ENCODE data around the gene DEFB115. TPM values are rescaled to one million over a fixed set of nuclear protein-coding genes. Genes with fewer than 3 reads are reported as not detected.

Gene DEFB115
- total RNA-seq, 1 experiment from 2014 or later = not detected

DNA sequence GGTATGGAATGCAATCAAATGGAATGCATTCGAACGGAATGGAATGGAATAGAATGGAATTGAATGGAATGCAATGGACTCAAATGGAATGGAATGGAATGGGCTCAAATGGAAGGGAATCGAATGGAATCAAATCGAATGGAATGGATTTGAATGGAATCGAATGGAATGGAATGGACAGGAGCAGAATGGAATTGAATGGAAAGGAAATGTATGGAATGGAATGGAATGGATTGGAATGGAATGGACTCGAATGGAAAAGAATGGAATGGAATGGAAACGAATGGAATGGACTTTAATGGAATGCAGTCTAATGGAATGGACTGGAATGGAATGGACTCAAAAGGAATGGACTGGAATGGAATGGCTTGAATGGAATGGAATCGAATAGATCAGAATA, 18.3 kb upstream of the DEFB115 start:
- H3K9ac ChIP-seq (ENCODE audit: extremely low read depth, insufficient read length, low read length) = no peak overlapping the region
- H2BK120ac ChIP-seq (ENCODE audit: low read depth, low read length, poor library complexity, severe bottlenecking) = no peak overlapping the region
- no peak overlapping the region for H3K23ac ChIP-seq (ENCODE audit: insufficient read length, low read depth, low read length)
- no peak overlapping the region for H4K5ac ChIP-seq (ENCODE audit: insufficient read length, low read depth, low read length)
- Mint-ChIP-seq H3K9me3 (no peaks in the 10 kb centered on the region), H3K4me3 (no peak overlapping the region), H3K4me1 (no peaks in the 10 kb centered on the region), H3K27ac (no peak overlapping the region), H3K27me3 (ENCODE audit: low read depth) (no peaks in the 10 kb centered on the region), H3K36me3 (ENCODE audit: insufficient read depth in 1 of 3, low read depth in 3 of 3) (no peaks in the 10 kb centered on the region)
- H3K56ac ChIP-seq (ENCODE audit: insufficient read length, low read depth, low read length) = no peak overlapping the region
- no peak overlapping the region for H2BK20ac ChIP-seq (ENCODE audit: low read depth, low read length, poor library complexity, severe bottlenecking)
- H2BK5ac ChIP-seq (ENCODE audit: insufficient read length, low read length) = no peak overlapping the region
- 100% methylated on average over 6 of the region's 8 CpGs for WGBS (ENCODE audit: extremely low coverage, insufficient read length, low lambda C conversion rate)
- H3K4ac ChIP-seq (ENCODE audit: low read depth, low read length) = no peak overlapping the region
- peaks cover 2% of the 10 kb centered on the region; the same call in 1 of the 2 replicates for H3K27me3 ChIP-seq (ENCODE audit: insufficient read depth, low read length)
- H3K23me2 ChIP-seq (ENCODE audit: insufficient read length, low read depth, low read length, poor library complexity, severe bottlenecking) = no peaks in the 10 kb centered on the region
- no peak overlapping the region for H2BK15ac ChIP-seq (ENCODE audit: low read depth, low read length)
- H3K79me1 ChIP-seq (ENCODE audit: insufficient read depth, low read depth, low read length, poor library complexity, severe bottlenecking) = no peaks in the 10 kb centered on the region
- H3K27ac ChIP-seq (ENCODE audit: insufficient read length, low read depth, low read length) = no peak overlapping the region
- H4K20me1 ChIP-seq (ENCODE audit: control insufficient read depth, insufficient read depth, insufficient read length) = no peaks in the 10 kb centered on the region
- no peak overlapping the region for H4K8ac ChIP-seq (replicated peaks; ENCODE audit: insufficient read length, low read depth, low read length)
- H2BK12ac ChIP-seq (ENCODE audit: insufficient read length, low read depth, low read length) = no peak overlapping the region
- no peak for DNase-seq
- no peak overlapping the region for H3K14ac ChIP-seq (ENCODE audit: insufficient read depth, low read length)
- TF ChIP-seq, protein P1, sequence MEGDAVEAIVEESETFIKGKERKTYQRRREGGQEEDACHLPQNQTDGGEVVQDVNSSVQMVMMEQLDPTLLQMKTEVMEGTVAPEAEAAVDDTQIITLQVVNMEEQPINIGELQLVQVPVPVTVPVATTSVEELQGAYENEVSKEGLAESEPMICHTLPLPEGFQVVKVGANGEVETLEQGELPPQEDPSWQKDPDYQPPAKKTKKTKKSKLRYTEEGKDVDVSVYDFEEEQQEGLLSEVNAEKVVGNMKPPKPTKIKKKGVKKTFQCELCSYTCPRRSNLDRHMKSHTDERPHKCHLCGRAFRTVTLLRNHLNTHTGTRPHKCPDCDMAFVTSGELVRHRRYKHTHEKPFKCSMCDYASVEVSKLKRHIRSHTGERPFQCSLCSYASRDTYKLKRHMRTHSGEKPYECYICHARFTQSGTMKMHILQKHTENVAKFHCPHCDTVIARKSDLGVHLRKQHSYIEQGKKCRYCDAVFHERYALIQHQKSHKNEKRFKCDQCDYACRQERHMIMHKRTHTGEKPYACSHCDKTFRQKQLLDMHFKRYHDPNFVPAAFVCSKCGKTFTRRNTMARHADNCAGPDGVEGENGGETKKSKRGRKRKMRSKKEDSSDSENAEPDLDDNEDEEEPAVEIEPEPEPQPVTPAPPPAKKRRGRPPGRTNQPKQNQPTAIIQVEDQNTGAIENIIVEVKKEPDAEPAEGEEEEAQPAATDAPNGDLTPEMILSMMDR (conservative IDR thresholded peaks at IDR 0.05) = no peak
- no peak overlapping the region for H3K18ac ChIP-seq (ENCODE audit: insufficient read length, low read depth, low read length)
- no peak overlapping the region for H3T11ph ChIP-seq (ENCODE audit: low read length)
- H2AFZ ChIP-seq (ENCODE audit: low read length) = no peak overlapping the region
- no peak overlapping the region for H2AK5ac ChIP-seq (ENCODE audit: insufficient read length, low read length)
- H4K91ac ChIP-seq (ENCODE audit: insufficient read length, low read depth, low read length) = no peak overlapping the region
- H3K4me1 ChIP-seq (ENCODE audit: insufficient read depth, low read length) = no peaks in the 10 kb centered on the region
- H3K9me3 ChIP-seq (ENCODE audit: control insufficient read depth, low read depth, low read length) = peaks cover 100% of the 10 kb centered on the region
- no peak overlapping the region for H3K4me2 ChIP-seq (ENCODE audit: insufficient read depth, insufficient read length, low read length)
- no peaks in the 10 kb centered on the region for H3K79me2 ChIP-seq (ENCODE audit: insufficient read depth, low read length)
